Measurements from ENCODE around the gene ADI1.
"Not testable (repeated sequence)": the region's sequence is repeated elsewhere in the genome, so short reads cannot be mapped to it uniquely, and the experiment has no call there.

Gene ADI1

DNA sequence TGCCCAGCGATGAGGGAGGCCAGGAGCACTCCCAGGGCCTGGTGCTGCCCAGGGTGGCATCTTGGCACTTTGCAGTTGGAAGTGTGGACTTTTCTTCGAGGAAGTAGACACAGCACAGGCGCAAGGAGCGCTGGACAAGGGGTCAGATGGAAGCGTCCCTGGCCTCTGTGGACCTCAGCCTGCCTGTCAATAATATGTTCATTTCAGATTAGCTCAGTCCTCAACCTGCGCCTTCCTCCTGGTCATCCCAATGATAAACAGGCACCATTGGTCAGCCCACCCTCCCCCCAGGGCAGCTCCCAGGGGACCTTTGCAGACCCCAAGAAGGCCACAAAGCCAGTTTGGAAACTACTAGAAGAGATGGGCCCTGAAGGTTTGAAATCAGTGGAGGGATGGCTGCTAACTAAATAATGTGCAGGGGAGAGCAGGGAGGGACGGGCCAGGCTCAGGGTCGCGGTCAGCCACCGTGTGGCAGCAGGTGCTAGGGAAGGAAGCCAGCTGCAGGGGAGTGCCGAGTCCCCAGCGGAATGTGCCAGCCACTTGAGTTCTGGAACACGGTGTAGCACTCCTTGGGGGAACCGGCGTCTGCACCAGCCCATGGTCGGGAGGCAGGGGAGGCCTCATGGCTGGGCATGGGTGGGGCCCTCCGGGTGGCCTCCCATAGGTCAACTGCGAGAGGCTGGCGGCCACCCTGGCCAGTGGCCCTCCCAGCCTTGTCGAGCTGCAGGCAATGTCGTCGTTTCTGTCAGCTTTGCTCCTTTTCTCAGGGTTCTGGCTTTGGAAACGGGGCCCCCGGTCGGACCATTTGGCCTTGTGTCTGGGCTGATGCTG lies 59.9 kb downstream of the ADI1 start:
- 90% methylated on average over 25 of the region's 25 CpGs for WGBS
- H3K9me3 ChIP-seq (ENCODE audit: insufficient read depth, low read depth, low read length), result no peaks in the 10 kb centered on the region
- H3K36me3 ChIP-seq (ENCODE audit: insufficient read depth, low read length), result peaks cover 28% of the 10 kb centered on the region
- H3K9ac ChIP-seq (ENCODE audit: low read depth, low read length), result no peak overlapping the region
- H3K4me1 ChIP-seq (ENCODE audit: insufficient read depth, low read length), result no peaks in the 10 kb centered on the region
- no peaks in the 10 kb centered on the region for H3K27me3 ChIP-seq (ENCODE audit: insufficient read depth, low read length)
- no peak overlapping the region for H3K27ac ChIP-seq (ENCODE audit: low read depth, low read length)
- no peak overlapping the region for H3K4me3 ChIP-seq (ENCODE audit: low read length)

DNA sequence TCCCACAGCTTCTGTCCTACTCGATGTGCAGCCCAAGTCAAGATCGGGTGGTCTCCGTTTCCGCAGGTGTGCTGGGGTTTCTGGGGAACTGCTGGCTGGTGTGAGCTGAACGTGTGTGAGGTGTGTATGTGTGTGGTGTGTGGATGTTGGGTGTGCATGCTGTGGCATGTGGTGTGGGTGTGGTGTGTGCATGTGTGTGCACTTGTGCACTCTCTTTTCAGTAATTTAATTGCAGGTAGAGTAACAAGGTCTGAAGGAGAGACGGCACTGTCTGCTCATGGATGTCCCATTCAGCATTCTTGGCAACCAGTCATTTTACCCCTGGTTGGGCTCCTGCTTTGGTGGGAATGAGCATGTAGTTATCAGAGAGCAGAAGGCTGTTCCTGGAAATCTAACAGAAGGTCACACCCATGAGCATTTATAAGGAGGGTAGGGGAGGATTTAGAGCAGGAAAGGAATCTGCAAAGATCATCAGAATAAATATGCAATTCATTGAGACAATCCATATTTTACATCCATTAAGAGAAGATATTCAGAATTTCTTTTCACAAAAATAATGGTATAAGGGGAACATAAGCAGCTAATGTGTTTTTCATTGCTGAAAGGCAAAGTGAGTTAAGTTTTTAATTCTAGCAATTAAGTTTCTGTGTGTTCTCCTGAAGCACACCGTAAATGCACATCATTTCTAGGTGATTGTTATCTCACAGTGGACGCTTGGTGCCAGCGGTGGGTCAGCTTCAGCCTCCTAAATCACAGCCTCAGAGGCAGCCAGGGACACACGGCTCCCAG lies 60.7 kb downstream of the ADI1 start:
- 95% methylated on average over 10 of the region's 10 CpGs for WGBS

DNA sequence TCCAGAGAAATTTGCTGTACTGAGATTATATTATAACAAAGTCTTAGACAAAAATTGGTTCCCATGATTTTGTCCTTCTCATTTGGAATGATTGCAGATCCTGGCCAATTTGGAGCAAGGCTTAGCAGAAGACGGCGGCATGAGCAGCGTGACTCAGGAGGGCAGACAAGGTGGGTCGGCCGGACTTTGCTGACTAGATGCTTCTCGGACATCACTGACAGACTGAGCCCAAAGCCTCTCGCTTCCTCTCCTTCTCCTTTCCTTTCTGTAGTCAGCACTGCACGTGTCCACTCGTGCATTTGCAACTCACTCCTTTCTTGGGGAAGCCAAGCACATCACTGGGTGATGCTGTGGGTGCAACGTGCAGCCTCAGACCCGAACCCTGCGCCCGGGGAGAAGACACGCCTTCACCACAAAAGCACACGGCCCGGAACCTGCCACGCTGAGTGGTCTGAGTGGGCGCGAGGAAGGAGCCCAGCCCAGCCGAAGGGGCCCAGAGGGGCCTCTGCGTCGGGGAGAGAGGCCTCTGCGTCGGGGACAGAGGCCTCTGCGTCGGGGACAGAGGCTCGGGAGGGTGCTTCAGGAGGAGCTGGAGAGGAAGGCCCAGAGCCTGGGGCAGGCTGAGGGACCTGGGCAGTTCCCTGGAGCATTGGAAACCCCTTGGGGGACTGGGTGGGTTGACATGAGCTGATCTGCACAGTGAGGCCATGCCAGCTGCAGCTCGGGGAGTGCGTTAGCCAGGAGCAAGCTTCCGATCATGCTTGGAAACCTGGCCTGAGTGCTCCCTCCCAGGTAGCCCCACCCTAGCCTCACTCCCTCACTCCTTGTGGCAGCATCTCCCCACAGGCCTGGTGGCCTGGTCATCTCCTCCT lies 61.6 kb downstream of the ADI1 start:
- H3K36me3 ChIP-seq (ENCODE audit: insufficient read depth, low read length), result peaks cover 34% of the 10 kb centered on the region
- H3K27me3 ChIP-seq (ENCODE audit: insufficient read depth, low read length), result no peaks in the 10 kb centered on the region
- H3K4me1 ChIP-seq (ENCODE audit: insufficient read depth, low read length), result no peaks in the 10 kb centered on the region

More for the DNA sequence above, 60.7 kb downstream of the ADI1 start:
- Histone ChIP-seq H3K9me3 (ENCODE audit: insufficient read depth, low read depth, low read length) (no peaks in the 10 kb centered on the region), H3K27ac (ENCODE audit: low read depth, low read length) (no peak overlapping the region), H3K4me3 (ENCODE audit: low read length) (no peak overlapping the region), H3K36me3 (ENCODE audit: insufficient read depth, low read length) (peaks cover 30% of the 10 kb centered on the region), H3K9ac (ENCODE audit: low read depth, low read length) (no peak overlapping the region), H3K4me1 (ENCODE audit: insufficient read depth, low read length) (no peaks in the 10 kb centered on the region), H3K27me3 (ENCODE audit: insufficient read depth, low read length) (no peaks in the 10 kb centered on the region)

DNA sequence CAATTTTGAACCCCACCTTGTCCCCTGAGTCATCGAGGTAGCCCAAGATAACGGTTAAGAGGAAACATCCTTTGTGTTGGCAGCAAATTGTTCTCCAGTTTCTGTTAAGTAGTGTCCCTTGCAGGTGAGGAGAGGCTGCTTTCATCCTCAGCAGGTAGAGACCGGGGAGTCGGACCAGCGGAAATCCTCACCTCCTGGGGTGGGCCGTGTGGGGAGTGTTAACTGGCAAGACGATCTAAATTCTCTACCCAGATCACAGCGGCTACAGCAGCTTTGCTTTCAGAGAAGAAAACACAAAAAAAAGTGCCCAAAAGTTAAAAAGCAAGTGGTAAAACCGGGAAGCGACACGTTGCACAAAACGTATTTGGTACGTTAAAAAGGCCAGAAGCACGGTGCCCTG lies 63.2 kb downstream of the ADI1 start:
- Histone ChIP-seq H3K4me1 (ENCODE audit: insufficient read depth, low read length) (0 out of 2 replicates have a peak, but pooled peaks cover 3% of the 10 kb centered on the region), H3K27me3 (ENCODE audit: insufficient read depth, low read length) (no peaks in the 10 kb centered on the region)

More for the DNA sequence above, 61.6 kb downstream of the ADI1 start:
- Histone ChIP-seq H3K4me3 (ENCODE audit: low read length) (no peak overlapping the region), H3K27ac (ENCODE audit: low read depth, low read length) (no peak overlapping the region), H3K9me3 (ENCODE audit: insufficient read depth, low read depth, low read length) (no peaks in the 10 kb centered on the region), H3K9ac (ENCODE audit: low read depth, low read length) (no peak overlapping the region)
- 94% methylated on average over 30 of the region's 30 CpGs for WGBS

DNA sequence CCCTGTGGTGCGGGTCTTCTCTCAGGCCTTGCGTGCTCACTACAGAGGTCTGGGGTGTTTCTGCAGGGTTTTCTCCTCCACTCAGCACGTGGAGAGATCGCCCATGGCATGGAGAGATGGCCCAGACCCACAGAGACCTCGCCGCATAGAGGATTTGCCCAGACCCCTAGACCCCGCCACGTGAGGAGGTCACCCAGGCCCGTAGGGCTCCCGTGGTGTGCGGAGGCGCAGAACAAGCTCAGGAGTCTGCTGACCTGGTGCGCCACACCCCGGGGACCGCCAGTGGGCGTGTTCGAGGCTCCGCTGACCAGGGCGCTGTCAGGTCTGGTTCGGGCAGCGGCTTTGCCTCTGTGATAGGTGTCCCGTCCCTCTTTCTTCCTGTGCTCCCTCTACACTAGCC lies 64.5 kb downstream of the ADI1 start:
- H3K9me3 ChIP-seq (ENCODE audit: insufficient read depth, low read depth, low read length), result no peaks in the 10 kb centered on the region
- H3K27ac ChIP-seq (ENCODE audit: low read depth, low read length), result no peak overlapping the region
- H3K27me3 ChIP-seq (ENCODE audit: insufficient read depth, low read length), result no peaks in the 10 kb centered on the region
- H3K4me1 ChIP-seq (ENCODE audit: insufficient read depth, low read length), result 0 out of 2 replicates have a peak, but pooled peaks cover 3% of the 10 kb centered on the region
- peaks cover 34% of the 10 kb centered on the region for H3K36me3 ChIP-seq (ENCODE audit: insufficient read depth, low read length)
- no peak overlapping the region for H3K9ac ChIP-seq (ENCODE audit: low read depth, low read length)
- 95% methylated on average over 21 of the region's 22 CpGs for WGBS
- H3K4me3 ChIP-seq (ENCODE audit: low read length), result no peak overlapping the region

More for the DNA sequence above, 63.2 kb downstream of the ADI1 start:
- Histone ChIP-seq H3K4me3 (ENCODE audit: low read length) (no peak overlapping the region), H3K9ac (ENCODE audit: low read depth, low read length) (no peak overlapping the region), H3K9me3 (ENCODE audit: insufficient read depth, low read depth, low read length) (no peaks in the 10 kb centered on the region), H3K36me3 (ENCODE audit: insufficient read depth, low read length) (peaks cover 34% of the 10 kb centered on the region), H3K27ac (ENCODE audit: low read depth, low read length) (no peak overlapping the region)
- 93% methylated on average over 14 of the region's 14 CpGs for WGBS

DNA sequence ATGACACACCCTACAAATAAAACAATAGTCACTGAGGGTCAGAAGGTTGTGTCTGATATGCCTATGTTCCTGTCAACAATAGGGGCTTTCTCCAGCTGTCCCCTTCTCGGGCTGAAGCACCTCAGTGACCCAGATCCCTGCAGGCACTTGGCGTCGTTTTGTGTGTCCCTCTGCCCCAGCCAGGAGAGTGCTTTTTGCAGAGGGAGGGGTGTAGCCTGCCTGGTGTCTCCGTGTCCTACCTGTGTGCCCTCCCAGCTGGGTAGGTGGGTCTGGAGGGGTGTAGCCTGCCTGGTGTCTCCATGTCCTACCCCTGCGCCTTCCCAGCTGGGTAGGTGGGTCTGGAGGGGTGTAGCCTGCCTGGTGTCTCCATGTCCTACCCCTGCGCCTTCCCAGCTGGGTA lies 65.3 kb downstream of the ADI1 start:
- not testable (repeated sequence) for H3K27ac ChIP-seq (ENCODE audit: low read depth, low read length); H3K9me3 ChIP-seq (ENCODE audit: insufficient read depth, low read depth, low read length); H3K9ac ChIP-seq (ENCODE audit: low read depth, low read length); H3K4me1 ChIP-seq (ENCODE audit: insufficient read depth, low read length); H3K4me3 ChIP-seq (ENCODE audit: low read length); H3K27me3 ChIP-seq (ENCODE audit: insufficient read depth, low read length)
- WGBS, result 95% methylated on average over 6 of the region's 6 CpGs
- peaks cover 34% of the 10 kb centered on the region for H3K36me3 ChIP-seq (ENCODE audit: insufficient read depth, low read length)

DNA sequence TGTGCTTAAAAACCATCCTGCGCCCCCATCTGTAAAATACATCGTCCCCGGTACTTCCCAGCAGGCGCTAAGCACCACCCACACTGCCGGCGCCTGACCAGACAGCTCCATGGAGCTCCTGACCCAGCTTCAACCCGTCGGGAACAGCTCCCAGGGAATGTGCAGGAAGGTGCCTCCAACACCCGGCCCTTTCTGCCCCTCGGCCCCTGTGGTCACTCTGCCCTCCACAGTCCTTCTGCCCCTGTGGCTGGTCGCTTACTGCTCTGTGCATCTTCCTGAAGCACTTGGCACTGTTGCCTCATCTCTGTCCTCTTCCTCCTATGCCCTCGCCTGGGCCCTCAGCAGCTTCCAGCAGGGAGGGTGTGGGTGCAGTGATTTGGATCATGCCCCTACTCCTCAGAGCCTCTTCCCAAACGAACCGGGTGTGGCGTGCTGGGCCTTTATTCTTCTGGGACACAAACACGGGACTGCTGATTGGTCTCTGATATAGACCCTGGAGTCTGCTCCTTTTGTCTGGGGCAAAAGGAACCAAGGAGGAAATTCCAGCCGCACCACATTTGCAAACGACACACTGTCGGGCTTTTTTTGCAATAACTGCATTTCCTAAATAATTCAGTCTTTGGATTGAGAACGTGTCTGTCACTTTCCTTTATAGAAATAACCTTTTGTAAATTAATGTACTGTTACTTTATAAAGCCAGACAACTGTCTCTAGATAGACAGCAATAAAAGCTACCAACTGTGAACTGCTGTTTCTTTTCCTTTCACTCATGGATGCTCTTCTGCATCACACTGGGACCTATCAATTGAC lies 65.9 kb downstream of the ADI1 start:
- Histone ChIP-seq H3K4me3 (ENCODE audit: low read length) (no peak overlapping the region), H3K27ac (ENCODE audit: low read depth, low read length) (no peak overlapping the region), H3K27me3 (ENCODE audit: insufficient read depth, low read length) (no peaks in the 10 kb centered on the region), H3K4me1 (ENCODE audit: insufficient read depth, low read length) (0 out of 2 replicates have a peak, but pooled peaks cover 3% of the 10 kb centered on the region), H3K36me3 (ENCODE audit: insufficient read depth, low read length) (peaks cover 31% of the 10 kb centered on the region), H3K9me3 (ENCODE audit: insufficient read depth, low read depth, low read length) (no peaks in the 10 kb centered on the region), H3K9ac (ENCODE audit: low read depth, low read length) (no peak overlapping the region)
- WGBS, result 93% methylated on average over 20 of the region's 20 CpGs

DNA sequence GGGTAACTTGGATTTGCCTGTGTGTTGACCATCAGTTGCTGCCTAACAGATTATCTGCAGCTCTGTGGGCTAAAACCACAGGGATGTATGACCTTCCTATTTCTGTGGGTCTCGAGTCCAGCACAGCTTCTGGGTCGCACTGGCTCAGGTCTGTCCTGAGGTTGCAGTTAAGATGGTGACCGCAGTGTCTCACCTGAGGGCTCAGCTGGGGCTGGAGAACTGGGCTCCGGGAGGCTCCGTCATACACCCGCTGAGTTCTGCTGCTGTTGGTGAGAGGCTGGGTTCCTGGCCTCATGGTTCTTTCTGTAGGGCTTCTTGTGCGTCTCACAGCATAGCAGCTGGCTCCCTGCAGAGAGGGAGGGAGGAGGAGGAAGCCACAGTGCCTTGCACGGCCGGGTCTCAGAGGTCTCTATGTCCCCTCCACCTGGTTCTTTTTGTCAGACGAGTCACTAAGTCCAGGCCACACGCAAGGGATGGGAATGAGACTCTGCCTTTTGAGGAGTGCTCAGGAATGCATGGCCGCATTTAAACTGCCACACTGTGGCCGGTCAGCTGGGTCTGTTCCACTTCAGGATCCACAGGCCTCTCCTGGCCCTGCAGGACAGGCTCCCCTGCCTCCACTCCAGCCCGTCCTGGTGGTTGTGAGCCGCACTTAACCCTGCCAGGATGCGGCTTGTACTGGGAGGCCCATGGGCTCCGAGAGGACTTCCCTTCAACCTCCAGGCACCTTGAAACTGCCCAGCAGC lies 67.2 kb downstream of the ADI1 start:
- 0 out of 2 replicates have a peak, but pooled peaks cover 5% of the 10 kb centered on the region for H3K4me1 ChIP-seq (ENCODE audit: insufficient read depth, low read length)
- H3K4me3 ChIP-seq (ENCODE audit: low read length), result no peak overlapping the region
- H3K9ac ChIP-seq (ENCODE audit: low read depth, low read length), result no peak overlapping the region
- H3K9me3 ChIP-seq (ENCODE audit: insufficient read depth, low read depth, low read length), result no peaks in the 10 kb centered on the region
- 80% methylated on average over 17 of the region's 17 CpGs for WGBS
- peaks cover 33% of the 10 kb centered on the region for H3K36me3 ChIP-seq (ENCODE audit: insufficient read depth, low read length)
- H3K27me3 ChIP-seq (ENCODE audit: insufficient read depth, low read length), result no peaks in the 10 kb centered on the region
- no peak overlapping the region for H3K27ac ChIP-seq (ENCODE audit: low read depth, low read length)

DNA sequence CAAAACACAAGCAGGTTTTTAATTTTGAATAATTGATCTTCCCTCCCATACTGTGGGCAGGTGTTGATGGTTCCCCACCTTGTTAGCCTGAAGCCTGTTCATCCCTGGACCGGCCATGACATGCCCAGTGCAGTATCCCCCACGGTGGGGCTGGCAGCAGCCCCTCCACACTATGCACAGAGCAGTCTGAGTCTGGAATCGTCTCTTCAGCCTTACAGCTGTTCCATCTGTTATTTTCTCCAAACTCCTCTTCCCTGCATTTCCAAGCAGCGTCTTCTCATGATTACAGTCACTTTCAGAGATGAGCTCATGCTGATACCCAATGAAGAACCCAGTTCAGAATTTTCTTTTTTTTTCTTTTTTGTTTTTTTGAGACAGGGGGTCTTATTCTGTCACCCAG lies 68.2 kb downstream of the ADI1 start:
- Histone ChIP-seq H3K27ac (ENCODE audit: low read depth, low read length) (no peak overlapping the region), H3K4me1 (ENCODE audit: insufficient read depth, low read length) (0 out of 2 replicates have a peak, but pooled peaks cover 5% of the 10 kb centered on the region), H3K4me3 (ENCODE audit: low read length) (no peak overlapping the region), H3K9me3 (ENCODE audit: insufficient read depth, low read depth, low read length) (no peaks in the 10 kb centered on the region), H3K36me3 (ENCODE audit: insufficient read depth, low read length) (peaks cover 31% of the 10 kb centered on the region), H3K9ac (ENCODE audit: low read depth, low read length) (no peak overlapping the region), H3K27me3 (ENCODE audit: insufficient read depth, low read length) (no peaks in the 10 kb centered on the region)
- 96% methylated on average over 4 of the region's 4 CpGs for WGBS
